Mucosa of gallbladder (tissue), 1 donor: ENCODE results near the gene KIRREL2. TPM values are rescaled to one million over a fixed set of nuclear protein-coding genes. Genes with fewer than 3 reads are reported as not detected.
"Not testable (repeated sequence)": the region's sequence is repeated elsewhere in the genome, so short reads cannot be mapped to it uniquely, and the experiment has no call there.

Source experiments
- DNase-seq: peaks from one replicate; pipeline ENCODE4 v3.0.0-alpha.2; 2020; ENCODE audit warnings: low spot score
- total RNA-seq: library from RNA; stranded (reverse); gene quantifications from one replicate; pipeline ENCODE4 v1.2.1, GENCODE V29; 2021
- donor health status: DM: no; HTN: no; CAD: no.

Gene KIRREL2
- total RNA-seq, 1 donor from 2014 or later: 0.12 TPM

DNA sequence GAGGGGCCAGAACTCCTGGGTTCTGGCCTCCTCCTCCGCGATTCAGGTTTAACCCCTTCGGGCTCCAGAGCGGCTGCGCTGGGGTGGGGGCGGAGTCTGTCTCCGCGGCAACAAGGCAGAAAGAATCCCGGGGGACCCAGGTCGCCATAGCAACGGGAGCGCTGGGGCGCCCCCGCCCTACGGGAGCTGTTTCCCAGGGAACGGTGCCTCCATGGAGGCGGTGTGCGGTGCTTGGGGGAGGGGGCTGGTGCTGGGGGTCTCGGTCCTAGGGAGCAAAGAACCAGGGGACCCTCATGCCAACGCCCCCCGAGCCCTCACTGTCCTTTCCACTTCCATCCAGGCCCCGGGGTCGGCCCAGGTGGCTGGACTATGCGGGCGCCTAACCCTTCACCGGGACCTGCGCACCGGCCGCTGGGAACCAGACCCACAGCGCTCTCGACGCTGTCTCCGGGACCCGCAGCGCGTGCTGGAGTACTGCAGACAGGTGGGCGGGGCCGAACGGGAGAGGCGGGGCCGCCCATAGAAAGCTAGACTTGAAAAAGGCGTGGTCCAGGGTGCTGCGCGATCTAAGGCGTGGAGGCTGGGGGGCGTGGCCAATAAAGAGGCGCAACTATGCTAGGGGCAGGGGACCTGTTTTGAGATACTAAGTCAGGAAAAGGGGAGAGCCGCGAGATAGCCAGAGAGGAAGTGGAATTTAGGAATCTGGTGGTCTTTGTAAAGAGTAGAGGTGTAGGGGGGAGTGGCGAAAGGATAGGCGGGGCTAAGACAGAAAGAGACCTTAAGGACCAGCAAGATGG lies 12.8 kb downstream of the KIRREL2 start:
- DNase-seq: peak; percentile 73

DNA sequence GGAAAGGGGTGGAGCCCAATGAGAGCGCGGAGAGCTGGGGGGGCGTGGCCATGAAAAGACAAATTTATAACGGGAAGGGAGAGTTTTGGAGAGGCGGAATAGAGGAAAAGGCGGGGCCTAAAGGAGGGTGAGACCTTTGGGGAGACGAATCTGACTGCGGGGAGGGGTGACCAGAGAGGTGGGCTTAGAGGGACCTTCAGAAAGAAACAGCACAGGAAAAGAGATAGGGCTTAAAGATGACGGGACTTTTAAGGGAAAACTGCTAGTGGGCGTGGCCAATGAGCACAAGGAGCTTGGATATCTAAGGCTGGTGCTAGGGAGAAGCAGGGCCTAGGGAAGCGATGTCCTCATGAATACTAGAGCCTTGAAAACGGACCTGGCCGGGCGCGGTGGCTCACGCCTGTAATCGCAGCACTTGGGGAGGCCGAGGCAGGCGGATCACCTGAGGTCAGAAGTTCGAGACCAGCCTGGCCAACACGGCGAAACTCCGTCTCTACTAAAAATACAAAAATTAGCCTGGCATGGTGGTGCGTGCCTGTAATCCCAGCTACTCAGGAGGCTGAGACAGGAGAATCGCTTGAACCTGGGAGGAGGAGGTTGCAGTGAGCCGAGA lies 13.5 kb downstream of the KIRREL2 start:
- not testable (repeated sequence) for DNase-seq

DNA sequence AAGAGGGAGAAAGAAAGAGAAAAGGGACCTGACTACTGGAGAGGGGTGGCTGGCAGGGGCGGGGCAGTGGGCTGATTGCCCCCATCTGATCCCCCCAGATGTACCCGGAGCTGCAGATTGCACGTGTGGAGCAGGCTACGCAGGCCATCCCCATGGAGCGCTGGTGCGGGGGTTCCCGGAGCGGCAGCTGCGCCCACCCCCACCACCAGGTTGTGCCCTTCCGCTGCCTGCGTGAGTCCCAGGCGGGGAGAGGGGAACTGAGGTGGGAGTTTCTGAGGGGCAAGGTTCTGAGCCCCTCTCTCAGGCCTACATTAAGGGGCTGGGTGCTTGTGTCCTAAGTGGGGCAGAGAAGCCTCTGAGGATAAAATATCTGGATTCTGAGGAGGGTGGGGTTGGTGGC lies 14.1 kb downstream of the KIRREL2 start:
- DNase-seq: no peak

DNA sequence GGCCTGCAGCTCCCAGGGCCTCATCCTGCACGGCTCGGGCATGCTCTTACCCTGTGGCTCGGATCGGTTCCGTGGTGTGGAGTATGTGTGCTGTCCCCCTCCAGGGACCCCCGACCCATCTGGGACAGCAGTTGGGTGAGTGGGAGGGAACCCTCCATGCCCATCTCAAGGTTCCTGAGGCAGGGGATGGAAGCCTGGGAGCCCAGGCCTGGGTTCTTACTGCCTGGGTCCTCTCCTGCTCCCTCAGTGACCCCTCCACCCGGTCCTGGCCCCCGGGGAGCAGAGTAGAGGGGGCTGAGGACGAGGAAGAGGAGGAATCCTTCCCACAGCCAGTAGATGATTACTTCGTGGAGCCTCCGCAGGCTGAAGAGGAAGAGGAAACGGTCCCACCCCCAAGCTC lies 14.9 kb downstream of the KIRREL2 start:
- DNase-seq: no peak

DNA sequence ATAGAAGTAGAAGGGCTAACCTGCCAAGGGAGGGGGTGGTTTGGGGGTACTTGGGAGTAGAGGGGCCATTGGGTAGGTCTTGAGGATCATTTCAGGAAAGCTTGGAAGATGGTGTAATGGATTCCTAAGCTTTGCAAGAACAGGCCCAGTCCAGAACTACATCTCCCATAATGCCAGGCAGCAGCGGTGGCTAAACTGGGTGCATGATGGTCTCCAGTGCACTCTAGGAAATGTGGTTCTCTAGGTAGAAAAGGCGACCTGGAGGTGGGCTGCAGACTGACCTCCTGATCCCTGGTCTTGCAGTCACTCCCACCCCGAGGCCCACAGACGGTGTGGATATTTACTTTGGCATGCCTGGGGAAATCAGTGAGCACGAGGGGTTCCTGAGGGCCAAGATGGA lies 15.5 kb downstream of the KIRREL2 start:
- DNase-seq: no peak

DNA sequence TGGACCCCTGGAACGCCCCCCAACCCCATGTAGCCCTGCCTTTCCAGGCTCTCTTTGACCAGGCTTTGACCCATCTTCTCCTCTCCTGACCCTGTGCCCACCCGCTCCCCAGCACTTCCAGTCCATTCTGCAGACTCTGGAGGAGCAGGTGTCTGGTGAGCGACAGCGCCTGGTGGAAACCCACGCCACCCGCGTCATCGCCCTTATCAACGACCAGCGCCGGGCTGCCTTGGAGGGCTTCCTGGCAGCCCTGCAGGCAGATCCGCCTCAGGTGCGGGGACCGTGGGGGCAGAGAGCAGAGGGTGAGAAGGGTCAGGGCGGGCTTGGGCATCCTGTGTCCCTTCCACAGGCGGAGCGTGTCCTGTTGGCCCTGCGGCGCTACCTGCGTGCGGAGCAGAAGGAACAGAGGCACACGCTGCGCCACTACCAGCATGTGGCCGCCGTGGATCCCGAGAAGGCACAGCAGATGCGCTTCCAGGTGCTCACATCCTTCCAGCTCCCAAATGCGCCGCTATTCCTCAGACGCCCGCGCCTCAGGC lies 17.8 kb downstream of the KIRREL2 start:
- DNase-seq: no peak

DNA sequence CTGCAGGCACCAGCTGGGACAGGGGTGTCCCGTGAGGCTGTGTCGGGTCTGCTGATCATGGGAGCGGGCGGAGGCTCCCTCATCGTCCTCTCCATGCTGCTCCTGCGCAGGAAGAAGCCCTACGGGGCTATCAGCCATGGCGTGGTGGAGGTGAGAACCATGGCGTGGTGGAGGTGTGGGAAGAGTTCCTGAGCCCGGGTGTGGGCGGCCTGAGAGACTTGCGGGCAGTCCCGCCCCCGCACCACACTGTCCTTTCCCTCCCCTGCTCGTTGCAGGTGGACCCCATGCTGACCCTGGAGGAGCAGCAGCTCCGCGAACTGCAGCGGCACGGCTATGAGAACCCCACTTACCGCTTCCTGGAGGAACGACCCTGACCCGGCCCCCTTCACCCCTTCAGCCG lies 22.4 kb downstream of the KIRREL2 start:
- no peak for DNase-seq

DNA sequence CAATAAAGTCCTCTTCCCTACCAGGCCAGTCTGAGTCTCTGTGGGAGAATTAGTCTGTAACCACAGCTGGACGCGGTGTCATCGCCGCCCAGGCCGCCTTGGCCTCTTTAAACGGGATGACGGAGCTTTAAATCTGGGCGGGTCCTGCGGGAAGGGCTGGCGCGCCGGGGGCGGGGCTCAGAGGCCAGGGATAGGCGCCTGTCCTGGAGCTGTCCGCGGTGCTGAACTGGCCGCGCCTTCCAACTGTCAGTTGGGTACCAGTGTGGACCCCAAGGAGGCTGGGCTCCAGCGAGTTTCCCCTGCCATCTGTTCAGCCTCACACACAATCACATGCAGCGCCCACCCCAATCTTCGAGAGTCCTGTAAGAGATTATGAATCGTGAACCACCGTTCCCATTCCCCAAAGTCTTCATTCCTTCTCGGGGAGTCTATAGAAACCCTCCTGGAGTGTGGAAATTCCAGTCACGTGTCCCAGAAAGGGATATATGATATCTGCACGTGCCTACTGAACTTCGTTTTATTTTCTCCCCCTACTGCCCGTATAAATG lies 23.1 kb downstream of the KIRREL2 start:
- DNase-seq: peak; percentile 90

DNA sequence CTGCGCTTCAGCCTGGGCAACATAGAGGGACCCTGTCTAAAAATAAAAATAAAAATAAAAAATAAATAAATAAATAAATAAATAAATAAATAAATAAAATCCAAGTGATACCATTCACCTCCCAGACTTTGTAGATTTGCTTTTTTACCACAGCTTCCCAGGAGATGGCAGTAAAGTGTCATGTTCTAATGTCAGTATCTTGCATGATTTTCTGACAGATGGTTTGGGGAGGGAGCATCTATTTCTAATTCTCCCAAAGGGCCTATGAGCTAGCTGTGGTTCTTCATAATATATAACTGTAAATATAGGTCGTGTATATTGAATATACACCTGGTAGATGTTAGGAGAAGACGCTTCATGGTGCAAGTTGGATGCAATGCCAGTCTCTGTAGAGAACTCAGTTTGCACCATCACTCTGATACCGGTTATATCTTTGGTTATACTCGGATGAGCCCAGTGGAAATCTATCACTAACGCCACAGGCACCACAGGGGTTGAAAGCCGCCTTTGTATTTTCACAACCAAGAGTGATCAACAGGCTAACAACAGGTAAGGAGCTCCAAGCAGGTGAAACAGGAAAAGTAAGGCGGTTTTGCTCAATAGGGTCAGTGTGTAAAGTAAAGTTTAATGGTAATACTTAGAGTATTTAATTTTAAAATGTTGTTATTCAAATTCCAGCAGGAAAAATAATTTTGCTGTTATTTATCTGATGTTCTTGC lies 25.6 kb downstream of the KIRREL2 start:
- peak; percentile 68 for DNase-seq

DNA sequence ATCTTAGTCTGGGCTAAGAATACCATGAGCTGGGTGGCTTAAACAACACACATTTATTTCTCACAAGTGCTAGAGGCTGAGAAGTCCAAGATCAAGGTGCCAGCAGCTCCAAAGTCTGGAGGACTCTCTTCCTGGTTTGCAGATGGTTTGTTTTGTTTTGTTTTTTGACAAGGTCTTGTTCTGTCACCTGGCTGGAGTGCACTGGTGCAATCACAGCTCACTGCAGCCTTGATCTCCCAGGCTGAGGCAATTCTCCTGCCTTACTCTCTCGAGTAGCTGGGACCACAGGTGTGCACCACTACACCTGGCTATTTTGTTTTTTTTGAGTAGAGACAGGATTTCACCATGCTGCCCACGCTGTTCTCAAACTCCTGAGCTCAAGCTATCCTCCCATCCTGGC lies 27.2 kb downstream of the KIRREL2 start:
- no peak for DNase-seq

DNA sequence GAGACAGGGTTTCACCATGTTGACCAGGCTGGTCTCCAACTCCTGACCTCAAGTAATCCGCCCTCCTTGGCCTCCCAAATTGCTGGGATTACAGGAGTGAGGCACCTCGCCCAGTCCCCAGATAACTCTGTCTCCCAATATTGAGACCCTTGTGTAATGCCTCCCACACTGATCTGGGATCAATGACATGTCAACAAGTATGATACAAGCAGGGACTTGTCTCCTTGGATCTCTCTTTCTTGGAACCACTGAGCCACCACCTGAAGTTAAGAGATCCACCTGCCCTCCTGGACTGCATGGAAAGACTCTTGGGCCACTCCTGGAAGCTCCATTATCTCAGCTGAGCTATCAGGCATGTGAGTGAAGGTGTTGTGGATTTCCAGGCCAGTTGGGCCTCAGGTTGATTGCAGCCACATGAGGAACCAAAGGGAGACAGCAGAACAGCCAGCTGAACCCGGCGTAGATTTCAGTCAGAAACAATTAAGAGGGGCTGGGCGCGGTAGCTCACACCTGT lies 28.6 kb downstream of the KIRREL2 start:
- no peak for DNase-seq

DNA sequence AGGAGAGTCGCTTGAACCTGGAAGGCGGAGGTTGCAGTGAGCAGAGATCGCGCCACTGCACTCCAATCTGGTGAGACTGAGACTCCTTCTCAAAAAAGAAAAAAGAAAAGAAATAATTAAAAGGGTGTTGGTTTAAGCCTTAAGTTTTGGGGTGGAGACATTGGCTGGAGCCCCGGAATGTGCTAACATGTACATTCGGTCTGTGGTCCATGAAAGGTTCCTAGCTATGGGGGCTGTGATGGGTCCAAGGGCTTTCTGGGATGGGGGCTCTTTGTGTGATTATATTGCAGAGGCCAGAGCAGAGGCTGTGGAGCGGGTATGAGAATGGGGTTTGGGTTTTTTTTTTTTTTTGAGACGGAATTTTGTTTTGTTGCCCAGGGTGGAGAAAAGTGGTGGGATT lies 29.2 kb downstream of the KIRREL2 start:
- no peak for DNase-seq

DNA sequence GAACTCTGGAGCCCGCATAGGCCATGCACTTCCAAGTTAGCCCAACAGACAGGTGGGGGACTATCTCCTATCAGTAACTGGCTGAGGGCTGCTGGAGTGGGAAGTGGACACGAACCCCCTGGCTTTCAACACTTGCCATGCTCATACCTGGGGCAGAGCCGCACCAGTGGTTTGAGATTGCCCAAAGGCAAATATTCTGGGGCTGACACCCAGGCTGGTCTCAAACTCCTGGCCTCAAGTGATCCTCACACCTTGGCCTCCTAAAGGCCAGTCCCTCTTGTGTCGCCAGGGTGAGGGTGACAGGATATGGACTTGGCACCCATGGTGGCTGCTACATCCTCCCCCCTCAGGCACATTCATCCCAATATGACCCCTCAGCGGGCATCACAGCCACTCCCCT lies 30.5 kb downstream of the KIRREL2 start:
- DNase-seq: no peak

DNA sequence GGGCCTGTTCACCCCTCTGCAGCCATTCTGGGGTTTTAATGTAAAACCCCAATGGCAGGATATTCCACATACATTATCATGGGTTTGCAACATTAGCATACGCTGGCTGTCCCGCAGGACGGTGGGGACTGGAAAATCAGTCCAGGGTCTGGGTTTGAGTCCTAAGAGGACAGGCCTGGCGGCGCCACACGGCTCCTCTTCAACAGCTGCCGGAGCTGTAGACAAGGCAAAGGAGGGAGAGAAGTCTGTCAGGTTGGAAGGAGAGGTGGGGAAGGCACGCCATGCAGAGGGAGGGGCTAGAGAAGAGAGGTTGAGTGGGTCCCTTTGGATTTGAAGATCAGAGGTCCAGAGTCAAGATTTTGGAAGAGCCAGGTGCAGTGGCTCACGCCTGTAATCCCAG lies 31.7 kb downstream of the KIRREL2 start:
- DNase-seq: no peak

DNA sequence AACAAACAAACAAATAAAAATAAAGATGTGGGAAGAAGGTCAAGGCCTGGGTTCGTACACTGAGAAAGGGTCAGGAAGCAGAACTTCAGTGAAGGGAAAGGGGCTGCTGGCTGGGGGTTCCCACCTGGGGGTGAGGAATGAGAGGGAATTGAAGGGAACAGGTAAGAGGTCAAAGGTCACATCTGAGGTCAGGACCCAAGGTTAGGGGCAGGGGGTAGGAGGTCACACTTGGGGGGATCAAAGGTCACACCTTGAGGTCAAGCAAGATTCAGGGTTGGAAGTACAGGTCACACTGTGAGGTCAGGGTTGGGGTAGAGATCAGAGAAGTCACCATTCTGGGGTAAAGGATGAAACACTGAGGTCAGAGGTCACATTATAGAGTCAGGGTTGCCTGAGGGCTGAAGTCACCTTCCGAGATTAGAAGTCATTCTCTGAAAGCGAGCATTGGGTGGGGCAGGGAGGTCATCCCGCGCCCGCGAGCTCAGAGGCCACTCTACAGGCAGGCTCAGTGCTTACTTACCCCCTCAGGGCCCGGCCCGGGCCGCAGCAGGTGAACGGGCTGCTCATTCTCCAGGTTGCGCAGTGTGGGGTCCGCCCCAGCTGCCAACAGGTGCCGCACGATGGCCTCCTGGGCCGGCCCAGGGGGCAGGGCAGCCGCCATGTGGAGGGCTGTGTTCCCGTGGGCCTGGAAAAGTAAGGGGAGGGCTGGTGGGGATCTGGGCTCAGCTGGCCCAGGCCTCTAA lies 32.8 kb downstream of the KIRREL2 start:
- no peak for DNase-seq

DNA sequence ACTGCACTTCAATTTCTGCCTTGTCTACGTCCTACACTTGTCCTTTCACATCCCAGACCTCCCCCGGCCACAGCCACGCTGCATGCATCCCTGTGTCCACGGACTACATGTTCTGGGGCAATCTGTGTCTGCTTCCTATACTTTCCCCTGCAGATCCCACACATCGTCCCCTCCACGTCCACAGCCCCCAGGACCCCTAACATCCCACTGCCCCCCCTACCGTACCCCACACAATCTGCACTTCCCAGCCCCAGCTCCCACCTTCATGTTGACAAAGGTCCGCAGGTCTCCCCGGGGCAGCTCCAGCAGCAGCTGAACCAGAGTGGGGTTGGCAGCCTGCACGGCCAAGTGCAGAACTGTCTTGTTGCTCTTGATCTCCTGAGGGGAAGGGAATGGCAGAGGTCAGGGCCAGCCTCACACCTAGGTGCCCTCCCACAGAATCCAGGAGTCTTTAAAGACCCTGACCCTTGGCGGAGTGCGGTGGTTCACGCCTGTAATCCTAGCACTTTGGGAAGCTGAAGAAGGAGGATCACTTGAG lies 33.5 kb downstream of the KIRREL2 start:
- no peak for DNase-seq

DNA sequence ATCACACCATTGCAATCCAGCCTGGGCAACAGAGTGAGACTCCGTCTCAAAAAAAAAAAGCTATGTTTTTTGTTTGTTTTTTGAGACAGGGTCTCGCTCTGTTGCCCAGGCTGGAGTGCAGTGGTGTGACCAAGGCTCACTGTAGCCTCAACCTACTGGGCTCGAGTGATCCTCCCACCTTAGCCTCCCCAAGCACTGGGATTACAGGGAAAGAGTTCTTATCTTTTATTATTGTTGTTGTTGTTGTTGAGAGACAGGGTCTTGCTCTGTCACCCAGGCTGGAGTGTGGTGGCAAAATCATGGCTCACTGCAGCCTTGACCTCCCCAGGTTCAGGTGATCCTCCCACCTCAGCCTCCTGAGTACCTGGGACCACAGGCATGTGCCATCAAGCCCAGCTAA lies 35.1 kb downstream of the KIRREL2 start:
- DNase-seq: not testable (repeated sequence)

DNA sequence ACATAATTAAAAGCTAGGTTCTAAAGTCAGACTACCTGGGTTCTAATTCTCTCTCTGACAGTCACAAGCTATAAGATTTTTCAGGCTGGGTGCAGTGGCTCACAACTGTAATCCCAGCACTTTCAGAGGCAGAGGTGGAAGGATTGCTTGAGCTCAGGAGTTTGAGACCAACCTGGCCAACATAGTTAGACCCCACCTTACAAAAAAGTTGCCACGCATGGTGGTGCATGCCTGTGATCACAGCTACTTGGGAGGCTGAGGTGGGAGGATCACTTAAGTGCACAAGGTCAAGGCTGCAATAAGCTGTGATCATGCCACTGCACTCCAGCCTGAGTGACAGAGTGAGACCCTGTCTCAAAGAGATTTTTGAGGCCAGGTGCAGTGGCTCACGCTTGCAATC lies 37.6 kb downstream of the KIRREL2 start:
- no peak for DNase-seq

DNA sequence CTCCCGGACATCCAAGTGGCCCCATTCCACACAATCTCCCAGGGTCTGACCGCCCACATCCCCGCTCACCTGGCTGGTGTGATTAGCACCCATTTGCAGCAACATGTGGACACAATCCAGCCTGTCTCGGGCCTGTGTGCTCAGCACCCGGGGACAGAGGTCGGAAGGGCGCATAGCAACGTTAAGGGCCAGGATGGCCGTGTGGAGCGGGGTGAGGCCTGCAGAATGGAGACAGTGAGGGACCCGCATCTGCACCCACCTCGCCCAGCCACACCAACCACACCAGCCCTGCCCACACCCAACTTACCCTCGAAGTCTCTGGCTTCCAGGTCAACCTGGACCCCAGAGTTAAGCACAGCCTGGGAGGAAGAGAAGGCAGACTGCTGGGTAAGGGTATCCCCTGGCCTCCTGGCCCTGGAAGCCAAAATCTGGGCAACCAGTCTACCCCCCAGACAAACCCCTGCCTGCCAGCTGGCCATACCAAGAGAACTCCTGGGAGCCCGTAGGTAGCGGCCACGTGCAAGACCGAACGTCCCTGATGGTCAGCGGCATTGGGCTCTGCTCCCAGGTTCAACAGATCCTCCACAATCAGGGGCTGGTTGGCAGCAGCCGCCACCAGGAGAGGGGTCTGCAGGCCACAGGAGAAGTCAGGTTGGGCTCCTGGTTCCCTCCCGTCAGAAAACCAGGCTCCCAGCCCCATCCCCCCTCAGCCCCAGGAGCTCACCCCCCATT lies 39.4 kb downstream of the KIRREL2 start:
- DNase-seq: no peak

DNA sequence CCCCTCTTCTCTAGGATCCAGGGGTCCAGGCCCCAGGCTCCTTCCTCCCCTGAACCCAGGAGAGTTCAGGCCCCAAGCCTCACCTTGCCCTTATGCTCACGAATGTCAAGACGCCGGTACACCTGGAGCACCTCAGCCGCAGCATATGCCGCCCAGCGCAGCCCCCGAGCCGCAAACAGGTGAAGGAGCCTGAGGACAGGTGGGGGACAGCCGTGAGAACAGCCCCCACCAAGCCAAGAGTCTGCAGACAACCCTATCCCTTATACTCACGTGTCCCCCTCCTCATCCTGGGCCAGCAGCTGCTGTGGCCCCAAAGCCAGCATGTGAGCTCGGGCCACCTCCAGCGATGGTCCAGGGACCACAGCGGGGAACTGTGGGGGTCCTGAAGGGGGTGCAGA lies 39.9 kb downstream of the KIRREL2 start:
- no peak for DNase-seq
